Superior temporal gyrus (tissue), 1 donor: ENCODE results near the gene CDK5RAP3.
A peak's percentile ranks its signal among the peaks of the same experiment; 100 is the strongest.
"Not testable (repeated sequence)": the region's sequence is repeated elsewhere in the genome, so short reads cannot be mapped to it uniquely, and the experiment has no call there.

ENCODE experiments used
- DNase-seq: peaks from one replicate; pipeline ENCODE4 v3.0.0-alpha.2; 2016; ENCODE audit errors: extremely low spot score

CDK5RAP3 gene

GRCh38 chr17:47970725-47971499 is at the start of gene CDK5RAP3:
TSS of gene CDK5RAP3 (plus strand) at chr17:47971113. CDS start at chr17:47971147, 34 bp downstream.
- DNase-seq, result peak; percentile 99

GRCh38 chr17:47924785-47925677 is 45.9 kb upstream of the CDK5RAP3 start:
- no peak for DNase-seq

GRCh38 chr17:47925678-47925988 is 45.3 kb upstream of the CDK5RAP3 start:
- DNase-seq, result no peak

- DNase-seq, result no peak
These were observed 43.0 kb upstream of the CDK5RAP3 start for GRCh38 chr17:47927821-47928400.

GRCh38 chr17:47928415-47928814 is 42.5 kb upstream of the CDK5RAP3 start:
- DNase-seq, result no peak

GRCh38 chr17:47929218-47930000 is 41.5 kb upstream of the CDK5RAP3 start:
- no peak for DNase-seq

GRCh38 chr17:47931848-47932247 is 39.1 kb upstream of the CDK5RAP3 start:
- DNase-seq, result no peak

- DNase-seq, result no peak
These were observed 36.1 kb upstream of the CDK5RAP3 start for GRCh38 chr17:47934856-47935255.

- not testable (repeated sequence) for DNase-seq
These were observed 35.4 kb upstream of the CDK5RAP3 start for GRCh38 chr17:47935468-47935867.

- no peak for DNase-seq
These were observed 35.0 kb upstream of the CDK5RAP3 start for GRCh38 chr17:47935961-47936360.

GRCh38 chr17:47937941-47938340 is 33.0 kb upstream of the CDK5RAP3 start:
- DNase-seq, result no peak

- peak; percentile 99 for DNase-seq
These were observed 29.4 kb upstream of the CDK5RAP3 start, which contains the start of gene PNPO for GRCh38 chr17:47941246-47942095. TSS of gene PNPO (plus strand) at chr17:47941571. CDS start at chr17:47941676, 105 bp downstream.

GRCh38 chr17:47942096-47942510 is 28.8 kb upstream of the CDK5RAP3 start:
- DNase-seq, result peak; percentile 11

- no peak for DNase-seq
These were observed 28.3 kb upstream of the CDK5RAP3 start for GRCh38 chr17:47942568-47942967.

GRCh38 chr17:47945080-47945479 is 25.8 kb upstream of the CDK5RAP3 start:
- peak; percentile 49 for DNase-seq

GRCh38 chr17:47945529-47946508 is 25.1 kb upstream of the CDK5RAP3 start:
- DNase-seq, result no peak

- DNase-seq, result no peak
These were observed 24.4 kb upstream of the CDK5RAP3 start for GRCh38 chr17:47946516-47946915.

GRCh38 chr17:47946929-47947397 is 23.9 kb upstream of the CDK5RAP3 start:
- DNase-seq, result peak; percentile 72

GRCh38 chr17:47948706-47949196 is 22.2 kb upstream of the CDK5RAP3 start:
- DNase-seq, result no peak
